ENCODE results near the gene VANGL2.

VANGL2 gene

DNA sequence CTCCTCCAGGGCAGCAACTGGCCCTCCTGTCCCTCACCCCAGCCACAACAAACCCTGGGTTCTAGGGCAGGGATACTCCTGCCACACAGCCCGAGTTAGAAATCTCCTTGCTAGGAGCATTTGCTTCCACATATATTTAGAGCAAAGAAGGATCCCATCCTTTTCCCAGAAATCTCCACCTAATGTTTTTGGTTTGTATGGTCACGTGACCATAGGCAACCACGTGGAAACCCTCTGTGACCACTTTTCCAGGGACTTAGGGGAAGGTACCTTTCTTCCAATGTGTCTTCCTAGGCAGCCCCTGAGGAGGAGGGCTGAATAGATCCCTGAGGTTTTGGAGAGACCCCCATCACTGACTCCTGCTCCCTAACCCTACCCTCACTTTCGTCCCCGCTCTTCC lies 25.5 kb downstream of the VANGL2 start:
- in situ Hi-C loops (cut with HindIII; ENCODE audit: low sequenced_read_pairs) = loop anchor here (25.0 kb wide), 1 partner anchor 186 kb away; no protein-coding TSS in a partner anchor

DNA sequence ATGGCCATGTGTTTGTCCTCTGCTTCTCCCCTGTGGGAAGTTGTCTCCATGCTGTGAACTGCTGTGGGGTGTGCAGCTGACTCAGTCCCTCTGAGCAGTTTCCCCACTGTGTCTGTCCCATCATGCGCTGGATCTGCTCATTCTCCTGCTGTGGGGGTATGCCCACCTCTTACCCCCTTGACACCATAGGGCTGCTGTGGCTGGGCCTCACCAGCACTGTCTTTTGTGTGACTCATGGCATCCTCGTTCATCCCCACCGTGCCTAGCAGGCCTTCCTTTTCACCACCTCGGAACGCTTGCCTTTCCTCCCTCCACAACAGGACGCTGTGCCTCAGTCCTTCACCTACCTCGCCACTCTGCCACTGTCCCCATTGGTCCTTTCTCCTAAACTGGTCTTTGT lies 27.3 kb downstream of the VANGL2 start:
- in situ Hi-C loops (cut with HindIII; ENCODE audit: low sequenced_read_pairs) = loop anchor here (25.0 kb wide), 1 partner anchor 185 kb away; no protein-coding TSS in a partner anchor

DNA sequence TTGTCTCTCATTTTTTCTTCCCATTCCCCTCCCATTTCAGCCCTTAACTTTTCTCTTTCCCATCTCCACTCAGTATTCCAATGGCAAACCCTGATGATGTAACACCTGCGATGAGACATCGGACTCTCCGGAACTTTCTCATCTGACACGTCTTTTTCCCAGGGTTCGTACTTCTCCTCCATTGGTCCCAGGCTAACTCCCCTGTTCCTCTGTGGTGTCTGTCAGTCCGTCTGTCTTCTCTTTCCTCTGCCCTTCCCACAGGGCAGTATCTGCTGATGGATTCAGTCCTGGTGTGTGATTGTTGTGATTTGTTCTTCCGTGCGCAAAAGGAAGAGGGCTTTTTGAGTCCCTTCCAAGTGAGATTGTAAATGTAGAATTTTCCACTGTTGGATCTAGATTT lies 27.7 kb downstream of the VANGL2 start:
- in situ Hi-C loops (cut with HindIII; ENCODE audit: low sequenced_read_pairs) = loop anchor here (25.0 kb wide), 1 partner anchor 184 kb away; no protein-coding TSS in a partner anchor

DNA sequence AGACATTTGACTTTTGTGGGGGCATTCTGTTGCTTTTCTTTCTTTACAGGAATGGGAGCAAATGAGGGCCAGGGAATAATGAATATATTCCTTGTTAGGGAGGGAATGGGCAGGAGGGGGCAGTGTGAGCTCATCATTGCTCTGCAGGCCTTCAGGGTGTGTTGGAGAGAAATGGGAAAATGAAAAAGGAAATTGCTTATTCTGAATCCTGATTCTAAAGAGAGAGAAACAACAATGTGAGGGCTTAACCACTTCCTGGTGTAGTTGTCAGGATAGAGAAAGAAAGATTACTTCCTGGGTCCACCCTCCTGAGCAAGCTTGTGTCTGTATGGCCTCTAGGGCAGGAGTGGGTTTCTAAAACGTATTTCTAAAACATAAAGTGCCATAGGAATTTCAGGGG lies 28.3 kb downstream of the VANGL2 start:
- in situ Hi-C loops (cut with HindIII; ENCODE audit: low sequenced_read_pairs) = loop anchor here (25.0 kb wide), 1 partner anchor 184 kb away; no protein-coding TSS in a partner anchor

DNA sequence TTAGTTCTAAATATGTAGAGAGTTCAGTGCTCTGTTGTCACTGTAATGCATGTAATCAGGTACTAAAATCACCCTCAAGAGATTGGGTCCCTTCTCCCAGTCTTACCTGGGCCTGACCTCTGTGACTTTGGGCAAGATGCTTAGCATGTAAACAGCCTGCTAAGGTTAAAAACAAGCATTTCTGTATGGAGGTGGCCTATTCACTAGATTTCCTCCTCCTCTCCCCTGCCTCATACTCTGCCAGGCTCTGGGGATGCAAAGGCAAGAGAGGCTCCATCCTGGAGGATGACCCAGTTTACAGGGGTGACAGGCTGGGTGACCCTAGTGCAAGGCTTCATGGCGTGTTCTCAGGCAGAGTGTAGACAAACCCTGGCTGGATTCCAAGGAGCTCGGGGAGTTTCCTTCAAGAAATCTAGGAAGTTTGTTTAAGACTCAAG lies 28.8 kb downstream of the VANGL2 start:
- in situ Hi-C loops (cut with HindIII; ENCODE audit: low sequenced_read_pairs) = loop anchor here (25.0 kb wide), 1 partner anchor 183 kb away; no protein-coding TSS in a partner anchor

DNA sequence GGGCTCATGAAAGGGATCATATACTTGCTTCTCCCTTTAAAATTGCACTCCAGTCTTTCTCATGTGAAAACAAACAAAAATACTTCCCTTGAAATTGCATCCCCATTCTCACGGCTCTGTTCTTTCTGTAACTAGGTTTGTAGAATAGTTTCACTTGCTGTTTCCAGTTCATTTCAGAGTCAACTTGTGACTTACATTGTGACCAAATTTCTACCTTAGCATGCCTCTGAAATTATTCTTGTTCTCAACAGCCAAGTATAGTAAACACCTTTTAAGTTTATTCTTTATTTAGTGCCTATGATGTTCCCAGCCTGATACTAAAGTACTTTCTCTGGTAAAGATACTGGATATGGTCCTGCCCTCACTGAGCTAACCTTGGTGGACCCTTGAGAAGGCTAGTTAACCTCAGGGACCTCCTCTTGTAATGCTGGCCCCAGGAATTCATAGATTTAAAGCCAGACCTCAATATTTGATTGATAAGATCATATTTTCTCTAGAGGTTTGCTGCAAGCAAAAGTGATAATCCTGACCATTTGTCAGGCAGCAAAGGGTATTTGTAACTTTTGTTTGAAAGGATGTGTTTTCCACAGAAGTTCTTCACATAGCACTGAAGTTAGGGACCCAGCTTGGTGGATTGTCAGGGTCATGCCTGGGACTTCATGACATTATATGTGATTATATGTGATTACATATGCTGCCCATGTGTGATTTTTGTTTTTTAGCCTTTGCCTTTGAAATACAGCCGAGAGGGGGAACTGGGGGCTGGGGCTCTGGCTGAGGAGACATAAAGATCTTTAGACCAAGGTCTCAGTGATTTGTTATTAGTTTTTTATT lies 29.6 kb downstream of the VANGL2 start:
- in situ Hi-C loops (cut with HindIII; ENCODE audit: low sequenced_read_pairs) = loop anchor here (5.0 to 25.0 kb wide), 2 partner anchors 37 to 182 kb away; no protein-coding TSS in a partner anchor

DNA sequence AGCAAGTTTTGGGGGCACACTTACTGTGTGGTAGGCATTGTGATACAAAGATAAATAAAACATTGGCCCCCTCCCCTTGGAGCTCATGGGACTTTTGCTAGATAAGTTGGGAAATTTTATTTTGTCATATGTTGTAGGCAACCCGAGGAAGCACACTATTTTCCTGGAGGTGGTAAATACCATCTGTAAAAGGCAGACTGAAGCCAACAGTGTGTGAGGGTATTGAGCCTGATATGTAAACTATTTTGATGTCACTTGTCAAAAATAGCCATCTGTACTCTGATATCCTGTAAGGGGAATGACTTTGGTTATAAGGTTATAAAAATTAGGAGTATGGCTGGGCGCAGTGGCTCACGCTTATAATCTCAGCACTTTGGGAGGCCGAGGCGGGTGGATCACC lies 30.6 kb downstream of the VANGL2 start:
- in situ Hi-C loops (cut with HindIII; ENCODE audit: low sequenced_read_pairs) = loop anchor here (5.0 to 25.0 kb wide), 2 partner anchors 36 to 181 kb away; no protein-coding TSS in a partner anchor

DNA sequence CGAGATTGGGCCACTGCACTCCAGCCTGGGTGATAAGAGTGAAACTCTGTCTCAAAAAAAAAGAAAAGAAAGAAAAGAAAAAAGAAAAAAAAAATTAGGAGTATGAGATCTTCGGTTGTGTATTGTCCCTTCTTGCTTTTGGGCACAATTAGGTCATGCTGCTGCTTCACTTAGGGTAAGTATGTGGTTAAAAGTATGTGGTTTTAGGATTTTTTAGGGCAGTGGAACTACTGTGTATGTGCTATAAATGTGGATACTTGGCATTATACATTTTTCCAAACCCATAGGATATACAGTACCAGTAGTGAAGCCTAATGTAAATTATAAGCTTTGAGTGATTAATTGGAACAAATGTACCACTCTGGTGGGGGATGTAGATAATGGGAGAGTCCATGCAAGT lies 31.2 kb downstream of the VANGL2 start:
- in situ Hi-C loops (cut with HindIII; ENCODE audit: low sequenced_read_pairs) = loop anchor here (5.0 to 25.0 kb wide), 2 partner anchors 36 to 181 kb away; no protein-coding TSS in a partner anchor

DNA sequence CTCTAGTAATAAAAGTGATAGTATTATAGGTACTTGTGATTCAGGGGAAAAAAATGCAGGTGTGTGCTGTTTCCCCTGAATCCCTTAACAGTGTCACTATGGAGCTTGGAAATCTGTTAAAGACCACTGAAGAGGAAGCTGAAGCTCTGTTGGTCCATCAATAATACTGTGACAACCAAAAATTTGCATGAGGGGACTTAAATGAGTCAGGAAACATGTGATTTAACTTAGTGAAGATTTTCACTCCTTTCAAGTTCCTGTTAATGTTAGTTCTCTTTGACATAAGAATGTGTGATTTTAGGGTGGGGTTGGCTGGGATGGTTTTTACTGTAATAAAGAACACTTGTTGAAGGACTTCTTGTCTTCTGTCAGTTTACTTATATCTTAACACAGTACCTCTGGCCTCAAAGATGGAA lies 32.0 kb downstream of the VANGL2 start:
- in situ Hi-C loops (cut with HindIII; ENCODE audit: low sequenced_read_pairs) = loop anchor here (5.0 to 25.0 kb wide), 2 partner anchors 35 to 180 kb away; no protein-coding TSS in a partner anchor

DNA sequence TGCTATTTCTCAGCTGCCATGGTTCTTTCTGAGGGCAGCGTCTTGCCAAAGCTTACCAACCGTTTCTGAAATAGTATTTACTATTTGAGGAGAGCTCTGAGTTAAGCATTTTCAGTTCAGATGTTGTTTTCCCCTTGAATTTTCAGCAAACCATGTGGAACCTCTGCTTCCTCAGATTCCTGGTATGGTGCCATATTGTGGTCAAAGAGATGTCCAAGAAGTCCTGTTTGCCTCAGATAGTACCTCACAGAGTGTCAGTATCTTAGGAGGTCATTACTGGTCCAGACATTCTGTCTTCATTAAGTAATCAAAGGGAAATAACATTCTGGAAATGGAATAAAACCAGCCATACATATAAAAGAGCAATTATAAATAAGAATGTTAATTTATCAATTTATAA lies 36.6 kb downstream of the VANGL2 start:
- in situ Hi-C loops (cut with HindIII; ENCODE audit: low sequenced_read_pairs) = loop anchor here (25.0 kb wide), 1 partner anchor 175 kb away; no protein-coding TSS in a partner anchor

DNA sequence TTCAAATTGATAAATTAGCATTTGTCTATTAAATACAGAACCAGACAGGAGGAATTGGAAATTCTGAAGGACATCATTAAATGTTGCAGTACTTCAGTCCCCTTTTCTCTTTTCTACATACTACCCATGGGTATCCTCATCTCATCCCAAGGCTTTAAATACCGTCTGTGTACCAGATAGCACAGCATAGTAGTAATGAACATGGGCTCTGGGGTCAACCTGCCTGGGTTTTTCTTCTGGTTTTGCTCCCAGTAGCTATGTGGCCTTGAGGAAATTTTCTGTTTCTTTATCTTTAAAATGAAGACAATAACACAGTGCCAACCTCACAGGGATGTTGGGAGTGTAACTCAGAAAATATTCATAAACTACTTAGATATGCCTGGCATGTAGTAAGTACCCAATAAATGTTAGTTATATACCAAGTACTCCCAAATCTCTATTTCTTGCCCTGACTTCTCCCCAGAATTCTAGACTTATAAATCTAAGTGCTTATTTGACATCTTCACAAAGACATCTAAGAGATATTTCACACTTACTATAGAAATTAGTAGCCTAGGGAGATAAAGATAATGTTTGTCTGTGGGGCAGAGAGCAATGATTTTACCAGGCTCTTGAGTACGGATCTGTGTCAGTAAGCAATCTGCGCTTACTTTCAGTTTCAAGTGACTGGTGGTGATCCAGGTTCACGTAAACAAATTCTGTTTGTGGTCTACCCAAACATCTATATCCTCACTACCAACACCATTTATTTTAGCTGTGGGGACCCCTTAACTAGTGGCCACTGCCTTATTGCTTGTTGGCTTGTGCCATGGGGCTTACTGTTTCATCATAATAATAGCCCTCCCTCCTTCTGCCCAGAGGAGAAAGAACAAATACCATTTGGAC lies 37.3 kb downstream of the VANGL2 start:
- in situ Hi-C loops (cut with HindIII; ENCODE audit: low sequenced_read_pairs) = loop anchor here (25.0 kb wide), 1 partner anchor 175 kb away; no protein-coding TSS in a partner anchor

DNA sequence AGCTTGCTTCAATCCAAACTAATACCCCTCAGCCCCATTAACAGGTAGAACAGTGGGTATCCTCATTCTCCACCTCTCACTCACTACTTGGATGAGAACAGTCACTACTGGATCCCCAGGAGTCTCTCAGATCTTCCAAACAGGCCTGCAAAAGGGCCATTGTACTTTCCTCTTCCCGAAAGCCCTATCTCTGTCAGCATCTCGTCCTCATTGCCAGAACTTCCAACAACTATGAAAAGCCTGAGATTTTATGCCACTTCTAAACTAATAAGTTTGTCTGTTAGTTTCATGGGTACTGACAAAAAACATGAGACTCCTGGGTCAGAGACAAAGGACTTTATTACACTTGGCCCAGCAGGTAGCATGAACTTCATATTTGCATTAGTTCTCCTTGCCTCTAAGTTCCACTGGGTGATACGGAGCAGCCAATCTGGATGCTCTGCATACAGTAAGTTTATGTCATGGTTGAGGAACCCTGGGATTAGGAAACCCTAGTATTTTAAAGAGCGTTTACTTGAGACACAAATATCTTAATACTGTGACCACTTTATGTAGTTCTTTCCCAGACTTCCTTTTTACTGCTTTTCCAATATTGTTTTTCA lies 38.1 kb downstream of the VANGL2 start:
- in situ Hi-C loops (cut with HindIII; ENCODE audit: low sequenced_read_pairs) = loop anchor here (25.0 kb wide), 1 partner anchor 174 kb away; no protein-coding TSS in a partner anchor

DNA sequence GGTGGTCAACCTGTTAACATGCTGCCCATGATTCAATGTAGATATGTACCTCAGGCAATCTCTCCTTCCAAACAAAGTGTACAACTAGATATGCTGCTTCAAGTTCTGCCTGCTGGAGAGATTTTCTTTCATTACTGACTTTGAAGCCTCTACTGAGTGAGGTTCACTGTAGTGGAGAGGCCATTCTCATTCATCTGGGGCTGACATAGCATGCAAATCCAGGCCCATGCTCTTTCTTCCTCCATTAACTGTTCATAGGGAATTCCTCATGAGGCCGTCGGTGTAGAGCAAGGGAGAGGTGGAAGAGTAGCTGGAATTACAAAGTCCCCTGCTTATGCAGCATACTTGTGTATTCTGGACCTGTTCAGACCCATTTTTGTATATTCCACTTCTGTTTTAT lies 38.6 kb downstream of the VANGL2 start:
- in situ Hi-C loops (cut with HindIII; ENCODE audit: low sequenced_read_pairs) = loop anchor here (25.0 kb wide), 1 partner anchor 173 kb away; no protein-coding TSS in a partner anchor

DNA sequence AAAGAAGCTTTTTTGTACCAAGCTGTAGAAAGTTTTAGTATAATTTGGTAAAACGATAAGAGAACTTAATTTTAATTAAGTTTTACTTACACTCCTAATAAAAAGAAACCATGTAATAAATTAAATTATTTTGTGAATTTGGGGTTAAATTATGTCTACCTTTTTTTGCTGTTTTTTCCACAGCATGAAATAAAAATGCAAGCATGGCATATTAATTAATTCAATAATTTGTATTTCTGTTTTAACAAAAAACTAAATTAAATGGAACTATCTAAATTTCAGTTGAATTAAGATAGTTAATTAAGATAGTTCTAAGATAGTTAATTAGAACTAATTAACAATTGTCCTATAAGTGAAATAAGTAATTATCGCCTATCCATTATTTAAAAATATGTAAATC lies 39.4 kb downstream of the VANGL2 start:
- in situ Hi-C loops (cut with HindIII; ENCODE audit: low sequenced_read_pairs) = loop anchor here (25.0 kb wide), 1 partner anchor 173 kb away; no protein-coding TSS in a partner anchor

DNA sequence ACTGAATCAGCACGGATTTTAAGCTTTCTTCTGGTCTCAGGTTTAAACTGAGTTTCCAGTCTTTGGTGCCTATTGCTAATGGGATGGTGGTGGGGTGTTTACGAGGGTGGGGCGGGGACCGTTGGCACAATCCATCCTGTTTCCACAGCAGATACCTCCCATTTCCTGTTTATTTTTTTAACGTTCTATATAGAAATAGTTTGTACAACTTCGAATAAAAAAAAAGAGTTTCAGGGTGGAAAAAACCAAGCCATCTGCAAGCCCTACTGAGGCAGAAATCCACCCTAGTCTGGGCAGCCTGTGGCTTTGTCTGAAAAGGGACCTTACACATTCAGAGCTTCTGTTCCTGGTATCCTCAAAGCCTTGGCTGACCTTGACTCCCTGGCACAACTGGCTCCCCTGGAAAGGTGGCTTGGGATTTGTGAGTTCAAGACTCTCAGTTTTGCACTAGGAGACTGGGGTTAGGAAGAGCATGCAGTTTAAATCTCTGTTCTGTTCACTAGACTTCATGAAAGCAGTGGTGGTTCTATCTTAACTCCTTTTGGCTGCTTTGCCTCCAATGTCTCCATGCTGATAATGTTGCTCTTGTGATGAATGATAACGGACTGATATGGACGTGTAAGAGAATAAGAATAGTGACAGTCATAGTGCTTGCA lies 46.7 kb downstream of the VANGL2 start:
- in situ Hi-C loops (cut with HindIII; ENCODE audit: low sequenced_read_pairs) = loop anchor here (25.0 kb wide), 1 partner anchor 165 kb away; no protein-coding TSS in a partner anchor

DNA sequence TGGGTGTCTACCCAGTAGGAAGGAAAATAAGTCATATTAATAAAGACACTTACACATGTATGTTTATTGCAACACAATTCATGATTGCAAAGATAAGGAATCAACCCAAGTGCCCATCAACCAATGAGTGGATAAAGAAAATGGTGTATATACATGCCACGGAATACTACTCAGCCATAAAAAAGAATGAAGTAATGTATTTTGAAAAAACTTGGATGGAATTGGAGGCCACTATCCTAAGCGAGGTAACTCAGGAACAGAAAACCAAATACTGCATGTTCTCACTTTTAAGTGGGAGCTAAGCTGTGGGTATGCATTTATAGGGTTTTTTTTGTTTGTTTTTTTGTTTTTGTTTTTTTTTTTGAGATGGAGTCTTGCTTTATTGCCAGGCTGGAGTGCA lies 49.1 kb downstream of the VANGL2 start:
- in situ Hi-C loops (cut with HindIII; ENCODE audit: low sequenced_read_pairs) = loop anchor here (25.0 kb wide), 1 partner anchor 163 kb away; no protein-coding TSS in a partner anchor

DNA sequence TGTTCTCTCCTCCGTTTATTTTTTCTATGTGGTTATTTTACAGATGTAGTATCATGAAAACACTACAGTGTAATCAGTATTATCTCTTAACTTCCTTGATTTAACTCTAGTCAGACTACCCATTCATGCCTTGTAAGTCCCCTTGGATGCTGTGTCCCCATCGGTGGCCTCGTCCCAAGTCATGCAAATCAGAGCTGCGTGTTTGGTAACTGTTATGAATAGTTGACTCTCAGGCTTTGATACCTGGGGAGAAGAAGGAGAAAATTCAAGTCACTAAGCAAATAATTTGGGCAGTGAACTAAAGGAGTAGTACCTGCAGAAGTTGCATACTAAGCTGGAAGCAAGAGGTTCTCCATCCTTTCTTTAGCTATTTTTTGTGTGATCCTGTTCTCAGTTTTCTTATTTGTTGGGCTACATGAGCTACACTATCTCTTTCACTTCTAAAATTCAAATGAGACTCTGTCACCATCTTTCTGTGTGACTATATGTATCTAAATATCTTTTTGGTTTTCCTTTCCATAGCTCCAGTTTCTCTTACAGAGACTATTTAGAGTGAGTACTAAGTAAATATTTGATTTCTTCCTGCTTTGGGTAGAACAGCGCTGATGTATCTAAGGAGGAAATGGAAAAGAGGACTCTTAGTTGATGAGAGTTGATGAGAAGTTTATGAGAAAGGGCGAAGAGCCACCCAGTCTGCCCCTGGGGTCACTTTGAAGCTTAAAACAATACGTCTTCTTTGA lies 50.9 kb downstream of the VANGL2 start:
- in situ Hi-C loops (cut with HindIII; ENCODE audit: low sequenced_read_pairs) = no loop called here

DNA sequence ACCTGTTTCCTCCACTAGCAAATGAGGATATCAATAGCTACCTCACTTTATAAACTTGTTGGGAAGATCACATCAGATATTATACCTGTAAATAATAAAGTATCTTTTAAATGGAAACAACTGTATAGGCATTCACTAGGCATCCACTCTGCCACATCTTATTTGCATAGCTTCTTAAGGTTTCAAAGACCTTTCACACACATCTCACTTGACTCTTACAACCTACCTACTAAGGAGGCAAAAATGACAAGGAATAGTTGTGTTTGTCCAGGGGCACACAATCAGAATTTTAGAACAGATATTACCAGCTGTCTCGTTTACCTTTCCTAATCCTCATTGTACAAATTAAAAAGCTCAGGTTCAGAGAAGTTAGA lies 51.5 kb downstream of the VANGL2 start:
- in situ Hi-C loops (cut with HindIII; ENCODE audit: low sequenced_read_pairs) = no loop called here

DNA sequence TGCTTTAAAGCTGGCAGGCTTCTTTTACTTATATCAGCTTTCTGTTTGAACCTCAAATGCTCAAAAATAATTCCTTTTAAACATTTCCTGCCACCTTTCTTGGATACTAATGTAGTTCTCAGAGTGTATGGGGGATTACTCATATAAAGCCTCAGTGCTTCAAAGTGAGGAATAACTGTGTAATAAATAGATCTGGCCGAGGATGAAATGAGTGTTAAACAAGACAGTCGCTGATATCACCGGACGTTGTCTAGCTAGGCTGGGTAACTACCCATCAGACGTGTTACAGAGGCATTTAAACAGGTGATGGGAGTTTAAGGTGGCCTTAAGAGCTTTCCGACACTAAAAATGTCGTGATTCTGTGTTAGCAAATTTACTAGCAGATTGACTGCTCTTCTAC lies 53.1 kb downstream of the VANGL2 start:
- in situ Hi-C loops (cut with HindIII; ENCODE audit: low sequenced_read_pairs) = no loop called here
